ENCODE data around the gene ITGAV.

ITGAV gene

GRCh38 chr2:186573531-186573930 is 16.3 kb upstream of the ITGAV start:
- in situ Hi-C loops (cut with HindIII; ENCODE audit: low sequenced_read_pairs): no loop called here

- in situ Hi-C loops (cut with HindIII; ENCODE audit: low sequenced_read_pairs): no loop called here
Observed at GRCh38 chr2:186575302-186575701, 14.6 kb upstream of the ITGAV start.

DNA sequence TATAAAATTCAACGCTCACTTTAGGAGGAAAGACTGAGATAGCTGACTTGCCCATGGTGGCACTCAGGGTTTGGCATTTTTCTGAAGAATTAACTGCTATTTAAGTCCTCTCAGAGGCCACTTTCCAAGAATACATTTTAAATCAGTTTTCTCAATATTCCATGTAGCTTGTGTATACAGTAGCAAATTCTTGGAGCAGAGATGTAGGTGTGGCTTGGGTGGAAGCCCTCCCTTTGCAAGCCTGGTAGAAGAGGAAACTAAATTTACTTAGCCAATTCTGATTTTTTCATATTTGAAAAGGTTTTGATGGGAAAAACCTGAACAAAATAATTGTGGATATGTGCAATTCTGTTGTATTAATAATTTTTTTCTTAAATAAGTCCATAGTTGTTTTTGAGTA is 14.0 kb upstream of the ITGAV start:
- in situ Hi-C loops (cut with HindIII; ENCODE audit: low sequenced_read_pairs): no loop called here

- in situ Hi-C loops (cut with HindIII; ENCODE audit: low sequenced_read_pairs): no loop called here
Observed at GRCh38 chr2:186576614-186577013, 13.2 kb upstream of the ITGAV start.

DNA sequence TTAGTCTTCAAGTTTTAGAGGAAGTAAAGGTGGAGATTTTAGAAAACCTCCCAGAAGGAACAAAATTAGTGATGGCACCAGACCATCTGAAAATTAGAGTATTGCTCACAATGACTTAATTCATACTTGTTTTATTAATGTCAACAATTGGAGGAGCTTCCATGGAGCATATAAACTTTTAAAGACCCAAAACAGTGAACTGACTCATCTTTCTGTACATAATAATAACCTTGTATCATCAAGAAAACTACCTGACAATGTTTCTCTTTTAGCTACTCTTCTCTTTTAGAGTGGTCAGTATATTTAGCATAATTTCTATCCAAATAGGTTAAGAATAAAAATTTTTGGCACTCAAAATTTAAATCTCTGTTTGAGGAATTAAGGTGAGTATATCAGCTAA is 7.2 kb upstream of the ITGAV start:
- in situ Hi-C loops (cut with HindIII; ENCODE audit: low sequenced_read_pairs): no loop called here

- in situ Hi-C loops (cut with HindIII; ENCODE audit: low sequenced_read_pairs): no loop called here
Observed at GRCh38 chr2:186584053-186584452, 5.8 kb upstream of the ITGAV start.

DNA sequence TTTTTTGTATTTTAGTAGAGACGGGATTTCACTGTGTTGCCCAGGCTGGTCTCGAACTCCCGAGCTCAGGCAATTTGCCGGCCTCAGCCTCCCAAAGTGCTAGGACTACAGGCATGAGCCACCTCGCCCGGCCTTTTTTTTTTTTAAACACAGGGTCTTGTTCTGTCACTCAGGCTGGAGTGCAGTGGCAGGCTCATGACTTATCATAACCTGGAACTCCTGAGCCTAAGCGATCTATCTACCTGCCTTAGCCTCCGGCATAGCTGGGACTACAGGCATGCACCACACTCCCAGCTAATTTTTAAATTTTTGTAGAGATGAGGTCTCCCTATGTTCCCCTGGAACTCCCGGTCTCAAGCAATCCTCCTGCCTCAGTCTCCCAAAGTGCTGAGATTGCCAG is 1.4 kb upstream of the ITGAV start:
- in situ Hi-C loops (cut with HindIII; ENCODE audit: low sequenced_read_pairs): no loop called here

DNA sequence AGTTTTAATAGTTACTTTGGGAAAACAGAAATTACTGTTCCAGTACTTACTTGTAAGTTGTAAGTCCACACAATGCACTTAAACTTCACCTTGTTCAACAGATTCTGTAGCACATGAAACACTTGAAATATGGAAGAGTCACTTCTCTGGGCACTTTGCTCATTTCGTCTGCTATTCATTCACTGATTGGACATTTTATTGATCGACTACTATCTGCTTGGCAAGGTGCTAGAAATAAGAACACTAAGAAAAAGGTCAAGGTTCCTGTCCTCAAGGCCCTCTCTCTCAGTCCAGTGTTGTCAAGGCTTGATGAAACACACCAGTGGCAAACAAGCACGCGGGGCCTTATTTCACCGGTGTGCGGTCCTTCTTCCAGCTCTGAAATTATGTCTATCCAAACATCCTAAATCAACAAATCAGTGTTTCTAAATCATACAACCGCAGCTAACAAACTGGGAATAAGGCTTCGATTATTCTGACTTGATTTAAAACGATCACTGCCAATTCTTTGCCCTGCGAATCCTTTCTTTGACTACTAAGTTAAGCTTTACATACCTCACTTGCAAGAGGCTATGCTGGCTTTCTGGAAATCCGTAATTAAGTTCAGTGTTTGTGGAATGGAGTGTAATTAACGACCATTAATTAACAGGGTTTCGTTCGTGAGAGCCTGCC is 780 bp upstream of the ITGAV start:
- in situ Hi-C loops (cut with HindIII; ENCODE audit: low sequenced_read_pairs): no loop called here

DNA sequence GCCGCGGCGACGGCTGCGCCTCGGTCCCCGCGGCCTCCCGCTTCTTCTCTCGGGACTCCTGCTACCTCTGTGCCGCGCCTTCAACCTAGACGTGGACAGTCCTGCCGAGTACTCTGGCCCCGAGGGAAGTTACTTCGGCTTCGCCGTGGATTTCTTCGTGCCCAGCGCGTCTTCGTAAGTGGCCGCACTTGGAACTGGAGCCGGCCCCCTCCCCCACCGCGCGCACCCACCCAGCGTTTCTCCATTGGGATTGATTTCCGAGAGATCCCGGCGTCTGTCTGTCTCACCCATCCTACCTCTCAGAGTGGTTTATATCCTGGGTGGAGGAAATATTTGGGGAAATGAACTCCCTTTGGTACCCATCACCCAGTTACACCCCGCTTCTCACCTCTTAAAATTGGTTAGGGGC is 498 bp downstream of the ITGAV start:
- in situ Hi-C loops (cut with HindIII; ENCODE audit: low sequenced_read_pairs): no loop called here

DNA sequence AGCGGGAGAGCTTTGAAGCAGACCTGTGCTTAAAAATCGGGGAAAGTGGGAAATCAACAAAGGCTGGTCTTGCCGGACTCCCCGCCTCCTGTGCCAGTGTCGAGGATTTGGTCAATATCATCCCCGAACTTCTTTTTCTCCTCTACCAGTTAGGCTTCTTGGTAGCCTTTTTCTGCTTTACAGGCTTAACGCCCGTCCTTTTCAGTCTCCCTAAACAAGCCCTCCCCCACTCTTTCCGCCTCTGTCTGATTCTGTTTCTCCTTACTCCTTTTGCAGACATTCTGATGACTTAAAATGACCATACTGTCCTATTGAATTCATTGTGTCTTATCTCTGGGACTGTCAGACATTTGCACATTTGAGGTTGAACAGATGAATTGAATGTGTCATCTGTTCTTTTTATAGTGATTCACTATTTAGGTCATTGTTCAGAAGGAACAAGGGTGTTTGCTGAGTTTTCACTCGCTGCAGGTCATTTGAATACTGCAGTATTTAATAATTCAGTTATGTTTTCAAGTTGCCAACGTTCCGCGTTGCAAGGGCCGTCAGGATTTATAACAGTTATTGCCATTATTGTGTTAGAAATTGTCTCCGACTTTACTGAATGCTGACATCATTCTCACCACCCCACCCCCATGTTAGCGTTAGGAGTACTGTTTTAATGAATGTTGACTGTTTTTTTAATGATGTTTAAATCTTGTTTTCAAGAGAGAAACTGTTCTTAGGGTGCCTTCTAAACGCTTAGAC is 1.1 kb downstream of the ITGAV start:
- in situ Hi-C loops (cut with HindIII; ENCODE audit: low sequenced_read_pairs): no loop called here

GRCh38 chr2:186591506-186591890 is 1.6 kb downstream of the ITGAV start:
- in situ Hi-C loops (cut with HindIII; ENCODE audit: low sequenced_read_pairs): no loop called here

- in situ Hi-C loops (cut with HindIII; ENCODE audit: low sequenced_read_pairs): no loop called here
Observed at GRCh38 chr2:186592137-186592875, 2.5 kb downstream of the ITGAV start.

GRCh38 chr2:186593523-186593922 is 3.7 kb downstream of the ITGAV start:
- in situ Hi-C loops (cut with HindIII; ENCODE audit: low sequenced_read_pairs): no loop called here

DNA sequence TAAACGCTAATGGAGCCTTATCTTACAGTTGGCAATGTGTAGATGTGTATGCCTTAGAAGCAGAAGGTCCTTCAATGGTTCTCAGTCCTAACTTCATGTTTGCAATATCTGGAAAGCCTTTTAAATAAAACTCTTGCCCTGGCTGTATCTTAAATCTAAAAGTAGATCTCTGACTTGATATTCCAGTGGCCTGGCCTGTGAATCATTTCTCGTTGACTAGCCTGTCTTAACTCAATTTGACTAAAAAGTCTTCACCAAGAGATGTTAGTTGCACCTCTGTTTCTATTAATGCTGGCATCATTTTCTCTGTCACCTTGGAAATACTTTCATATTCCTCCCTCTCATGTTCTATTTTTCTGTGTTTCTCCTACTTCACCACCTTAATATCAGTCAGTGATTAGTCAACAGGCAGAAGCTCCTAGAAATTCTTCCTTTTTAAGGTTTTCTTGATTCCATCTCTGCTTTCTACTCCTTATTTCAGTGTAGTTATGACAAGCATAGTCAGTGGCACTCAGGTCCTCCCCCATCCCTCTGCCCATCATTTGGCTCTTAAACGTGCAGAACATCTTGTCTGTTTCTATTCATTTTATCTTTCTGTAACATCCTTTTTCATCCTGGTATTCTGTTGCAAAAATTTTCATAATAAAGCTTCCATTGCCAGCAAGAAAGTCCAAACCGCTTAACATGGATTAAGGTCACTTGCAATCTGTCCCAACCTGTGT is 4.3 kb downstream of the ITGAV start:
- in situ Hi-C loops (cut with HindIII; ENCODE audit: low sequenced_read_pairs): no loop called here

DNA sequence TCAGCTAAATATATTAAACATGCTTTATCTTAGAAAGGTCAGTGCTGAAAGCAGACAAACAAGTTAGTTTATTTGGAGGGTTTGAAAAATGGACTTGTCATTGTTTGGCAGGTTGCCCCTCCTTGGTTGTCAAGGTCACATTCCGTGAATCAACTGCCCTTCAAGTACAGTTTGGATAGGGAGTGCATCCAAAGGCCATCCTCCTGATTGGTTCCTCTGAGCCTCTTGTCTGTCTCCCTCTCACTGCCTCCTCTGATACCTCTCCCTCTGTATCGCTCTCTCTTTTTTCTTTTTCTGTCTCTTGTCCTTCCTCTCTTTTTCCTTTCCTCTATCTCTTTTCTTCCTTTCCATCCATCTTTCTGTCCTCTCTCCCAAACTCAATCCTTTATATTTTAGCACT is 5.4 kb downstream of the ITGAV start:
- in situ Hi-C loops (cut with HindIII; ENCODE audit: low sequenced_read_pairs): no loop called here

DNA sequence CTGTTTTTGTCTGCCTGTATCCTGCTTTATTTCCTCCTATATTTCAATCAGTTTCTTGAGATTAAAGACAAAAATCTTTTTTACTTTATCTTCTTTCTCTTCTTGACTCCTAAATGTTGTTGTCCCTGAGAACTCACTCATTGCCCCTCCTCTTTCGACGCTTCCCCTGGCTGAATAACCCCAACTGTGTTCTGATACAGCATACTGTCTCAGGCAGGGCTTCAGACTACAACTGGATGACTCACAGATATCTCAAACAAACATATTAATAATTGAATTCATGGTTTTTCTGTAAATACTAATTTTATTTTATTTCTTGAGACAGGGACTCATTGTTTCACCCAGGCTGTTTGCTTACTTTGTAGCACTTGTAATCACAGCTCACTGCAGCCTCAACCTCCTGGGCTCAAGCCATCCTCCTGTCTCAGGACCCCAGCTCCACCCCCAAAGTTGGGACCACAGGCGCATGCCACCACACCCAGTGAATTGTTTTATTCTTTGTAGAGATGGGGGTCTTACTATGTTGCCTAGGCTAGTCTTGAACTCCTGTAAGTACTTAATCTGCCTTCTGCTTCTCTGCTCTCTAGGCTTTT is 9.4 kb downstream of the ITGAV start:
- in situ Hi-C loops (cut with HindIII; ENCODE audit: low sequenced_read_pairs): no loop called here

DNA sequence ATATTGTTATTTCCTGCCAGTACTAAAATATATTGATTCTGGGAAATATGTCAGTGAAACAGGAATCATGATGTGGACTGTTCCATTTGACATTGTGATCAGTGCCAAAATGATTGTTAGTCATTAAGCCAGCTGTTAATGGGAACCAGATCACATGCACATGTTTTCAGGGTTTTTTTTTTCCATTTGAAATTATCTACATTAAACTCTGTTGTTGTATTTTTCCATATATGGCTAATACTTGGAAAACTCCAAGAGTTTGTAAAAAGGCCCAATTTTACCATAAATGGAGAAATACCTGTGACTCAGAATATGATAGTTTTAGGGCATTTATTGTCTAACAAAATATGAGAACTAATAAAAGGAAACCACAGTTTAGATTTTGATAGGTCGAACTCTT is 13.4 kb downstream of the ITGAV start:
- in situ Hi-C loops (cut with HindIII; ENCODE audit: low sequenced_read_pairs): no loop called here

DNA sequence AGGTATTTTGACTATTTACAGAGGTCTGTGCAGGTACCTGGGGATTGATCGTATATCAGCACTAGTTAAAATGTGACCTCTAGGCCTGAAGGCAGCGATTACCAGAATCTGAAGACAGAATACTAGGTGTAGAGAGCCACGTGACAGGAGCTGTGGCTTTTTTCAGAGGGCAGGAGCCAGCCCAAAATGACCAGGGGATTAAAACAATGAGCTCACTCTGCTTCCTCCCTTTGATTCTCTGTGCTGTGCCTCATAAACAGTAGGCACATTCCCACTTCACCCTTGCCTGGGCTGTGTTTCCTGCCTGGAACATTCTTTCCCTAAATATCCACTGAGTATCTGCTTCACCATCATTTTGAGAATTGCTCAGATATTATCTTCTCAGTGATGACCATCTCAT is 15.2 kb downstream of the ITGAV start:
- in situ Hi-C loops (cut with HindIII; ENCODE audit: low sequenced_read_pairs): no loop called here

DNA sequence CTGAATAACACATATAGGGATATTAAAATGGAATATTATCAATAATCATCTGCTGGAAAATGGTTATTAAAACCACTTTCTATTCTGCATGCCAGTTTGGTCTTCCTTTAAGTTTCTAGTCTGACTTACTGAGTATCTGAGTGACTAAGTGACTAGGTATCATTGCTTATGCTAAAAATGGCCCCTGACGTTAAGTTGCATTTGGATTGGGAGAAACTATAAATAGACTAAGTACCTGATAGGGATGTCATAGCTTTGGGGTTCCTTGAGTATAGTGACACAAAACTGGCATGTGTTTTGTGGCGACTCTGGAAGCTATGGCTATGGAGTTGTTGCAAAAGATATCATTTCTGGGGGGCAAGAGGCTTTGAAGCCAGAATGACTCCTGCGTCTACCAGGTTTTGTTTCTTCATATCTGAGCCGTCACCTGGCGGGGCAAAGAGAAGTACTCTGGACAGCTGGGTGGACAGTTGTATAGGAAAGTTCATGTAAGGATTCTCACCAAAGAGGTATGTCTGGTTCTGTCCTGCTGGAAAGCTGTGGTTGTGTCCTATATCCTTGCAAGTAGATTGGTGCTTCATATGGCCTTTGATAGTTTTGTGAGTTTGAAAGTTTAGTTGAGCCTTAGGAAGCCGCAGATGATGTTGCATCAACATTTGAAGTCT is 17.9 kb downstream of the ITGAV start:
- in situ Hi-C loops (cut with HindIII; ENCODE audit: low sequenced_read_pairs): no loop called here

DNA sequence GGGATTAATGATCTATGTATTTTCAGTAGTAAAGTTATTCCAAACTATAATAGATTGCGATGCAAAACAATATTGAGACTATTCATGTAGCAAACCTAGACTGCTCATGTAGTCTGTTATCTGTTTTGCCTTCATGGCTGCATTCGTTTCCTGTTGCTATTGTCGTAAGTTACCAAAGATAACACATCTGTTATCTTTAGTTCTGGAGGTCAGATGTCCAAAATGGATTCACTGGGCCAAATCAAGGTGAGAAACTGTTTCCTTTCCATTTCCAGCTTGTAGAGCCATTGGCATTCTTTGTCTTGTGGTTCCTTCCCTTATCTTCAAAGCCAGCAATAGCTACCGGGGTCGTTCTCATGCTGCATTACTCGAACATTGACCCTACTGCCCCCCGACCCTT is 20.9 kb downstream of the ITGAV start:
- in situ Hi-C loops (cut with HindIII; ENCODE audit: low sequenced_read_pairs): no loop called here

Measured in DLD1 (cell line).